Upper lobe of left lung (tissue), 6 donors: ENCODE measurements around the gene CD3D. TPM values are rescaled to one million over a fixed set of nuclear protein-coding genes. Genes with fewer than 3 reads are reported as not detected.

Experiments
- ATAC-seq, 2 donors: fragments of 200-7000 bp; cut with Tn5 transposase; one replicate each; pipeline ENCODE4 v1.9.1; 2022; ENCODE audit warnings: mild to moderate bottlenecking in 2 of 2, moderate library complexity in 2 of 2; ENCODE audit not compliant: low FRiP score in 2 of 2
- DNase-seq, 2 donors: peaks; one replicate each; pipeline ENCODE4 v3.0.0-alpha.2; 2019 to 2020
- H3K27ac ChIP-seq, 4 donors: fragments of 200-600 bp; sonication (generic); one replicate each; pipeline ENCODE4 v1.5.1; 2016 to 2019
- H3K27me3 ChIP-seq, 4 donors: fragments of 200-600 bp; sonication (generic); one replicate each; pipeline ENCODE4 v1.5.1; 2017 to 2019
- H3K36me3 ChIP-seq, 4 donors: fragments of 200-600 bp; sonication (generic); one replicate each; pipeline ENCODE4 v1.5.1; 2016 to 2019
- H3K4me1 ChIP-seq, 4 donors: fragments of 200-600 bp; sonication (generic); one replicate each; pipeline ENCODE4 v1.5.1; 2018 to 2019
- H3K4me3 ChIP-seq, 4 donors: fragments of 200-600 bp; sonication (generic); one replicate each; pipeline ENCODE4 v1.5.1; 2017 to 2019; ENCODE audit warnings: mild to moderate bottlenecking in 2 of 4, moderate library complexity in 1 of 4
- H3K9me3 ChIP-seq, 4 donors: fragments of 200-600 bp; sonication (generic); one replicate each; pipeline ENCODE4 v1.5.1; 2018 to 2019
- EP300 ChIP-seq, 4 donors: sonication (generic); formaldehyde crosslinking; IDR thresholded peaks; one replicate each; pipeline ENCODE4 v1.5.1; 2017; ENCODE audit warnings: antibody characterized with exemption in 4 of 4, control low read depth in 2 of 4
- POLR2A ChIP-seq, 4 donors: fragments of 450-650 bp; IDR thresholded peaks; one replicate each; pipeline ENCODE4 v1.5.1; 2016 to 2017; ENCODE audit warnings: antibody characterized with exemption in 4 of 4, mild to moderate bottlenecking in 2 of 4
- POLR2AphosphoS5 ChIP-seq, 2 donors: sonication (generic); formaldehyde crosslinking; IDR thresholded peaks; one replicate each; pipeline ENCODE4 v1.5.1; 2017; ENCODE audit warnings: antibody characterized with exemption in 2 of 2
- WGBS, 2 donors: methylation state at CpG; one replicate each; pipeline ENCODE4 v1.1.5; 2017 to 2018; 5-methylcytosine and 5-hydroxymethylcytosine counted together
- total RNA-seq, 6 donors: library from RNA; depleted of rRNA in 4 of 6; stranded (reverse); fragments of >200 nt in 4 of 6; gene quantifications; one replicate each; pipeline versions ENCODE4 v1.1.0 to v1.2.1, GENCODE V29; 2016 to 2021
- TF ChIP-seq, protein P1 (sequence below), 6 experiments: fragments of 450-650 bp in 4 of 6; fragments of 200-600 bp in 2 of 6; sonication (generic) in 2 of 6; IDR thresholded peaks; one replicate each; pipeline ENCODE4 v1.5.1; 2016 to 2019; ENCODE audit warnings: antibody characterized with exemption in 6 of 6
- donor health status: DM: no; HTN: no; CAD: no; lungs with moderate emphysema.
- donor health status: DM: no; HTN: yes; CAD: no; lungs with severe emphysema.

Gene CD3D
- total RNA-seq, 6 donors from 2014 or later: 4.1 to 22.3 (median 7.6) TPM

DNA sequence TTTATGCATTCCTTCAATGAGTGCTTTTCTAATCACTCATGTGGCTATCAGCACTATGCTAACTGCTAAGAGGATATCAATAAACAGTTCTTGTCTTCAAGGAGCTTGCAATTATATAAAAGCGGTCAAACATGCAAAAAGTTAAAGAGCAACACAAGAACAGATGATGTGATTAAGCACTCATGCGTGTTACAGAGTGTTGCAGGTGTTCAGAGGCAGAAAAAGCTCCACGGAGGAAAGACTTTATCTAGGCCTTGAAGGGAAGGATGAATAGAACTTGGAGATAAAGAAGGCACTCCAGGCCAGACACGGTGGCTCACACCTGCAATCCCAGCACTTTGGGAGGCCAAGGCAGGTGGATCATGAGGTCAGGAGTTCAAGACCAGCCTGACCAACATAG lies 24.4 kb downstream of the CD3D start:
- 67 to 82% methylated on average over 4 of the region's 4 CpGs for WGBS, 2 donors

GRCh38 chr11:118314988-118315411 lies 27.5 kb downstream of the CD3D start:
- TF ChIP-seq POLR2AphosphoS5 (IDR thresholded peaks at IDR 0.05): no peak
- TF ChIP-seq POLR2A (IDR thresholded peaks at IDR 0.05): no peak
- TF ChIP-seq, protein P1, sequence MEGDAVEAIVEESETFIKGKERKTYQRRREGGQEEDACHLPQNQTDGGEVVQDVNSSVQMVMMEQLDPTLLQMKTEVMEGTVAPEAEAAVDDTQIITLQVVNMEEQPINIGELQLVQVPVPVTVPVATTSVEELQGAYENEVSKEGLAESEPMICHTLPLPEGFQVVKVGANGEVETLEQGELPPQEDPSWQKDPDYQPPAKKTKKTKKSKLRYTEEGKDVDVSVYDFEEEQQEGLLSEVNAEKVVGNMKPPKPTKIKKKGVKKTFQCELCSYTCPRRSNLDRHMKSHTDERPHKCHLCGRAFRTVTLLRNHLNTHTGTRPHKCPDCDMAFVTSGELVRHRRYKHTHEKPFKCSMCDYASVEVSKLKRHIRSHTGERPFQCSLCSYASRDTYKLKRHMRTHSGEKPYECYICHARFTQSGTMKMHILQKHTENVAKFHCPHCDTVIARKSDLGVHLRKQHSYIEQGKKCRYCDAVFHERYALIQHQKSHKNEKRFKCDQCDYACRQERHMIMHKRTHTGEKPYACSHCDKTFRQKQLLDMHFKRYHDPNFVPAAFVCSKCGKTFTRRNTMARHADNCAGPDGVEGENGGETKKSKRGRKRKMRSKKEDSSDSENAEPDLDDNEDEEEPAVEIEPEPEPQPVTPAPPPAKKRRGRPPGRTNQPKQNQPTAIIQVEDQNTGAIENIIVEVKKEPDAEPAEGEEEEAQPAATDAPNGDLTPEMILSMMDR (IDR thresholded peaks at IDR 0.05): no peak
- no peak for TF ChIP-seq EP300 (IDR thresholded peaks at IDR 0.05)
- WGBS, 2 donors: 43 to 57% methylated on average over 7 of the region's 7 CpGs
- no peaks in the 10 kb centered on the region for H3K27me3 ChIP-seq
- ATAC-seq (no peak), DNase-seq (no peak)
- no peaks in the 10 kb centered on the region for H3K36me3 ChIP-seq
- peak overlapping the region in 1 of 4 donors; percentile 52 for H3K27ac ChIP-seq
- H3K4me3 ChIP-seq: no peak overlapping the region
- H3K4me1 ChIP-seq: peaks cover 36 to 45% (median 43%) of the 10 kb centered on the region in 4 donors
- no peaks in the 10 kb centered on the region for H3K9me3 ChIP-seq

More for the DNA sequence above, 24.4 kb downstream of the CD3D start:
- TF ChIP-seq, protein P1 (IDR thresholded peaks at IDR 0.05): no peak
- no peak for TF ChIP-seq POLR2AphosphoS5 (IDR thresholded peaks at IDR 0.05)
- no peak for TF ChIP-seq POLR2A (IDR thresholded peaks at IDR 0.05)
- no peak for TF ChIP-seq EP300 (IDR thresholded peaks at IDR 0.05)
- Histone ChIP-seq H3K4me1 (peaks cover 34 to 53% (median 44%) of the 10 kb centered on the region in 4 donors), H3K9me3 (no peaks in the 10 kb centered on the region), H3K36me3 (no peaks in the 10 kb centered on the region), H3K27ac (peak overlapping the region in 2 of 4 donors; percentile 32 to 35), H3K4me3 (no peak overlapping the region), H3K27me3 (no peaks in the 10 kb centered on the region)
- DNase-seq: no peak
- no peak for ATAC-seq

DNA sequence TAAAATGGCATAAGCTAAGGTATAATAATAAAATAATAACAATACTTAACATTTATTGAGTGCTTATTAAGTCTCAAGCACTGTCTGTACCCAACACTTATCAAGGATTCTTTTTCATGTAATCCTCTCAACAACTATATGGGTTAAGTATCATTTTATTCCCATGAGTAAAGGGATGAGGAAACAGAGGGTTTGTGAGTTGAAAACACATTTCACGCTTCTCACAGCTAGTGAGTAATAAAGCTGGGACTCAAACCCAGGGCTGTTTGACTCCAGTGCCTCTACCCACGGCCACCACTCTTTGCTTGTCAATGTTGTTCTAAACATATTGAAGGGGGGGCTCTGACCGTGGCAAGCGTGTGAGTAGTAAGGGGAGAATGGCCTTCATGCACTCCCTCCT lies 29.3 kb downstream of the CD3D start:
- TF ChIP-seq POLR2AphosphoS5 (IDR thresholded peaks at IDR 0.05): no peak
- TF ChIP-seq EP300 (IDR thresholded peaks at IDR 0.05): no peak
- TF ChIP-seq, protein P1 (IDR thresholded peaks at IDR 0.05): no peak
- TF ChIP-seq POLR2A (IDR thresholded peaks at IDR 0.05): no peak
- Histone ChIP-seq H3K9me3 (no peaks in the 10 kb centered on the region), H3K27ac (no peak overlapping the region), H3K27me3 (no peaks in the 10 kb centered on the region), H3K4me1 (peaks cover 24 to 32% (median 29%) of the 10 kb centered on the region in 4 donors), H3K4me3 (no peak overlapping the region), H3K36me3 (no peaks in the 10 kb centered on the region)
- 64 to 74% methylated on average over 4 of the region's 4 CpGs for WGBS, 2 donors
- DNase-seq: no peak
- ATAC-seq: no peak

DNA sequence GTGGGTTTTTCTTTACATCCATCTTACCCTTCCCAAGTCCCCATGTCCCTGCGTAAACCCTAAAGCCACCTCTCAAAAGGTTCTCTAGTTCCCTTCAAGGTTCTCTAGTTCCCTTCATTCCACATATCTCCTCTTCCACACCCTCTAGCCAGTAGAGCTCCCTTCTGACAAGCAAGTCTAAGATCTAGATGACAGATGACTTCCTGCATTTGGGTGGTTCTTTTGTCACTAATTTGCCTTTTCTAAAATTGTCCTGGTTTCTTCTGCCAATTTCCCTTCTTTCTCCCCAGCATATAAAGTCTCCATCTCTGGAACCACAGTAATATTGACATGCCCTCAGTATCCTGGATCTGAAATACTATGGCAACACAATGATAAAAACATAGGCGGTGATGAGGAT lies 30.2 kb downstream of the CD3D start:
- ATAC-seq (no peak), DNase-seq (no peak)
- no peaks in the 10 kb centered on the region for H3K36me3 ChIP-seq
- TF ChIP-seq EP300 (IDR thresholded peaks at IDR 0.05) (no peak), POLR2AphosphoS5 (IDR thresholded peaks at IDR 0.05) (no peak), POLR2A (IDR thresholded peaks at IDR 0.05) (no peak)
- TF ChIP-seq, protein P1 (IDR thresholded peaks at IDR 0.05): no peak
- peaks cover 21 to 28% (median 25%) of the 10 kb centered on the region in 4 donors for H3K4me1 ChIP-seq
- no peak overlapping the region for H3K4me3 ChIP-seq
- H3K9me3 ChIP-seq: no peaks in the 10 kb centered on the region
- no peak overlapping the region for H3K27ac ChIP-seq
- 89 to 100% methylated on average over 2 of the region's 2 CpGs for WGBS, 2 donors
- no peaks in the 10 kb centered on the region for H3K27me3 ChIP-seq

GRCh38 chr11:118311518-118311917 lies 31.0 kb downstream of the CD3D start:
- TF ChIP-seq, protein P1 (IDR thresholded peaks at IDR 0.05): no peak
- TF ChIP-seq POLR2A (IDR thresholded peaks at IDR 0.05) (no peak), EP300 (IDR thresholded peaks at IDR 0.05) (no peak), POLR2AphosphoS5 (IDR thresholded peaks at IDR 0.05) (no peak)
- WGBS, 2 donors: 65 to 70% methylated on average over 4 of the region's 4 CpGs
- Histone ChIP-seq H3K9me3 (no peaks in the 10 kb centered on the region), H3K27me3 (no peaks in the 10 kb centered on the region), H3K4me1 (peaks cover 15 to 21% (median 17%) of the 10 kb centered on the region in 4 donors), H3K4me3 (no peak overlapping the region), H3K27ac (no peak overlapping the region), H3K36me3 (no peaks in the 10 kb centered on the region)
- ATAC-seq: no peak
- DNase-seq: no peak
